GM18505 (cell line): ENCODE results near the gene SPOCK2.

Source experiments
- ATAC-seq: cut with Tn5 transposase; IDR thresholded peaks from one replicate; pipeline ENCODE4 v1.9.1; 2021; ENCODE audit not compliant: unreplicated experiment
- POLR2A ChIP-seq: IDR thresholded peaks from 4 replicates; pipeline ENCODE4 v1.6.1; 2011; ENCODE audit warnings: borderline replicate concordance; ENCODE audit not compliant: insufficient read depth, insufficient read length; ENCODE audit errors: extremely low read depth

Gene SPOCK2

DNA sequence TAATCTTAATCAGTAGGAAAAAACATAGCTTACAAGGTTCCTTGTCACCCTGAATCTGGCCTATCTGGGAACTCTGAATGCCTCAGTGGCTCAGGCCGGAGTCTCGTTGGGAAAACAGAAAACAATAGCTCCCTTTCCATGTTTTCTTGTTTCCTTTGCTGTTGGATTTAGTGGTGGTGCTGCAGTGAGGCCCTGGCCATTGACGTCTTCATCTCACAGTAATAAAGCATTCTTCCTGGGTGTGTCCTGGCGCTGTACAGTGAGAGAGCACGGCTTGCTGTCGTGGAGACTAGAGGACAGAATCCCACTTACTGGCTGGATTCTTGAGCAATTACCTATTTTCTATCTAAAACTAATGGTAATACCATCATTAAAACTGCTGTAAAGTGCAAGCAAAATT lies 1.3 kb upstream of the SPOCK2 start:
- TF ChIP-seq POLR2A = no peak

DNA sequence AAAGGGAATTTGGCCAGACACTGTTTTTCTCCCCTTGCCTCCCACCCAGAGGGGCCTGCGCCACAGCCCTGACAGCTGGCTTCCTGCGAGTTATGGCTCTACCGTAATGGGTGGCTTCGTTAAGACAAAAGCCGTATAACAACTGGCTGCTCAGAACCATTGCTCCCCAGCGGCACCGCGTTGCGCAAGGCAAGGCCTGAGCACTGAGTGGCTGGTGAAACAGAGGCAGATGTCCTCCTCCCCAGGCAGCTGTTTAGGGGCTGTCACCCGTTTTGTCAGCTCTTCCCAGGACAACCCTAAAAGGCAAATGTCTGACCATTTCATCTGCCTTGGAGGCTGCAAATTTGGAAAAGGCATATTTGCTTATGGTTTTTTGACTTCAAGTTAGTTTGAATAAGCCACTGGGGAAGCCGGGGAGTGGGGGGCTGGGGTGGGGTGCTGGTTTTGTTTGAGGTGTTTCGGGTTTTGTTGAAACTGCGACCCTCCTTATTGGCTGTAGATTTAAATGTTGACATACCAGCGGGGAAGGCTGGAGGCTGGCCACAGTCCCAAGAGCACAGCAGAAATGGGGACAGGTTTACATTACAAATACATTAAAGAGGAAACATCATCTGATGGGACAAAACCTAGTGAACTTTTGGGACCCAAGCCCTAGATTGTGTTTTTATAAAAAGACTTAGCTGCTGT lies 681 bp upstream of the SPOCK2 start:
- no peak for ATAC-seq
- TF ChIP-seq POLR2A = no peak

More for the DNA sequence above, 1.3 kb upstream of the SPOCK2 start:
- no peak for ATAC-seq

DNA sequence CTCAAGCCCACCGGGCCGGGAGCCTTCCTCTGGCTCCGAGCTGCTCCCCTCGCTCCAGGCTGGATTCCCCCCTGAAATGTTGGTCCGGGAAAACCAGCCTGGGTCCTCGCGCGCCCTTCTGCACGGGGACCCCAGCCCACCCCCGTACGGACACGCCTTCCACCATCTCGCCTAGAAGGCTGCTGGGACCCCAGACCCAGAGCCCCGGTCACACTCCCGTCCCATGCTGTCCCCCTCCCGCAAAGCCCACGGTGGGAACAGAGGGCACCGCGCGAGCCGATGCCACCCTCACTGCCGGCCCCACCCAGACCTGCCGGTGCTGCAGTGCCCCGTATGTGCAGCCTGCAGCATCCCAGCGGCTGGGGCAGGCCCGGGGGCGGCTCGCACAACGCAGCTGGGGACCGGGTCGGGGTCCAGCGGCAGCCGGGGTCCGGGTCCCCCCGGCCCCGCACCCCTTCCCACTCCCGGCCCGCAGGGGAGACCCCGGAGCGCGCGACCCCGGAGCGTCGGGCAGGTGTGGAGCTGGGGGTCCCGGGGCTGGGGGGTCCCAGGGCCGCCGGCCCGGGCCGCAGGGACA lies 871 bp downstream of the SPOCK2 start:
- ATAC-seq = no peak
- TF ChIP-seq POLR2A = no peak

DNA sequence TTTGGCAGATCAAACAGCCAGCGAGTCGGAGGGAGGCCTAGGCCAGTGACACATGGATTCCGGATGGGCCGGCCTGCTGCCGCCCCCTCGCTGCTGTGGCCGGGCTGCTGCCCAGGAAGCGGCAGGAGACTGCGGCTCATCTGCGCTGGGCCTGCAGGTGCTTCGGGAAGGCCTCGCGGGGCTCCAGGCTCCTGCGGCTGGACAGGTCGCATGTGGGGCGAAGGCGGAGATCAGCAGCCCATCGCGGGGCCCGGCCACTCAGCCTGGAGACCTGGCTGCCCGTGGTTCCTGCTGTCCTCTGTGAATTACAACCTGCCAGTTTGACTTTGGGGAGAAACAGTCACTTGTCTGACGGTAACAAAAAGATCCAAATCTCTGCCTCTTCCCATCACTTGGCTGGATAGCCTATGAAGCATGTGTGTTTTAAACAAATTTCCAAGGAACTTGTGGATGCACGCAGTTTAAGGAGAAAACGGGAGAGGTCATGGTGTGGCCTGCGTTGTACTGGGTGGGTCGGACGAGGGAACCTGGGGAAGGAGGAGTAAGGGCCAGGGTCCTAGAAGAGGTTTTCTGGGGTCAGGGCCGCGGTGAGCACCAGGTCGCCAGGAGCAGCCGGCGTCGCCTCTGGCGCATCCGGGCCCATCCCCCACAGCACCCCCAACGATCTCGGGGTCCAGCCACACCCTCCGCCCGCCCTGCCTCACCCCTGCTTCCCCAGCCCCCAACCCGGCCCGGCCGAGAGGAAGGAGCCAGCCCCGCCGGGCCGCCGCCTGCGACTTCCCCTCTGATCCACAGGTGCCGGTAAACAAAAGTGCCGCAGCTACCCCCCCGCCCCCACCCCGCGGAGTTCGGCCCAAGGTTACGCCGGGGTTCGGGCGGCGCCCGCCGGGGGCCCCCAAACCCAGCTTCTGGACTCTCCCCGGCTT lies 1.6 kb downstream of the SPOCK2 start:
- no peak for ATAC-seq
- no peak for TF ChIP-seq POLR2A

DNA sequence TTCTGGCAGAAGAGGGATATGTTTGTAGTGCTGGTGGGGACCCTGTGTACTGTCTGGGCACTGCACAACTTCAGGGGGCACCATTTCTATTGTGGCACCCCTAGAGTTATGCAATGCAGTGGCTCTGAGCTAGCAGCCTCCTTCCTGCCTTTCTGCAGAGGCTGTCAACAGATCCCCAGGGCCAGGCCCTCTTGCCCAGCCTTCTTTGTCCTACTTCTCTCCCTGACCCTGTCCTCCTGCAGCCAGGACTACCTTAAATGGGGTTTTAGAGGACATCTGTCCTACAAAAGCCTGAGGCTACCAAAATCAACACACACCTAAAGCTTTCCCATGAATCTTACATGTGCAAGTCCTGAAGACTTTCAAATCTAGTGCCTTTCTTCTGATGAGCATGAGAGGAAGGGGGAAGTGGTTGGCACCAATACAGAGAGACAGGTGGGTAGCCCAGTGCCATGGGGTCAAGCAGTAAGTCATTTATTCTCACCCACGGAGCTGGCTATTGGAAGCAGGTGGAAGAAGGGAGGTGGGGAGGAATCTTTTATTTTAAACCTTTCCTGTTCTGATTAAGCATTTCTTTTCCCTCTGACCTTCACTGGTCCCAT lies 2.4 kb downstream of the SPOCK2 start:
- TF ChIP-seq POLR2A = no peak
- ATAC-seq = no peak

DNA sequence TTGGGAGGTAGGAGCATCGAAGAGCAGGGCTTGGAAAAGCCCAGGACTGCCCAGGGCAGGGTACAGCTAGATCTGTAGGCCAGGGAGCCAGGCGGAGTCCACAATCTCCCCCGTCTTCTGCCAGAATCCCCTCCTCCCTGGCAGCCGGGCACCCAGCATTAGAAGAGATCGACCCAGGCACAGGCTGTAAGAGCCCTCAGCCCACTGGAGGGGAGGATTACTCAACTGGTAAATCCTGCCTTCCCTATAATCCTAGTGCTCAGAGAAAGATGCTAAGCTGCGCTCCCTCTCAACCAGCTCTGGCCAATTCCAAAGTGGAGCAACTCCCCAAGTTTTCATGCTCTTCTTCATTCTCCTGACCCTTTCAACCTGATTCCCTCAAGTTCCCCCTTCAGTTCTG lies 3.2 kb downstream of the SPOCK2 start:
- ATAC-seq = no peak
- TF ChIP-seq POLR2A = no peak

DNA sequence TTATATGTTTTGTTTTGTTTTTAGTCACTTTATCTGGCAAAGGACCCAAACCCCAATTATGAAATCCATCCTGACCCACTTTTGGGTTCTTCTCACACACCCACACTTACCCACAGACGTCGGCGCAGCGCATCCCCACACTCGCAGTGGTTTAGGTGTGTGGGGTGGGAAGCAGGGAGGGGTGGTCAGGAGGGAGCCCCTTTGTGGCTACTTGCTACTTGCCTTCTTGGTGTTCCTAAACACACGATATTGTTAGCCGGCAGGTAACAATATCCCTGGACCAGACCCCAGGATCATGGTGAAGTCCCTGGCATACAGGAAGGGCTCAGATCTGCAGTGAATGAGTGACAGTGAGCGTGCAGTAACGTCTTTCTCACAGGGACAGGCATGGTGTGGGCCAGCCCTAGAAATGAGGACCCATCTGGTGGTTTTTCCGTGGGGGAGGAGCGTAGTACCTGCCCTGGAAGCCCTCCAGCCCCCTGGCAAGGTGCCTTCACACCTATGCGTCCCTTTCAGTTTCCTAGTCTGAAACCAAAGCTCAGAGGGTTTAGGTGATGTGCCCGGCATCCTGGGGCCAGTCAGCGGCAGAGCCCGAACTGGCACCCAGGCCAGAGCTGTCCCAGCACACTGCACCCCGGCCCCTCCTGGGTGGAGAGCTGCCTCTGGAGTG lies 4.4 kb downstream of the SPOCK2 start:
- TF ChIP-seq POLR2A = no peak
- ATAC-seq = no peak

DNA sequence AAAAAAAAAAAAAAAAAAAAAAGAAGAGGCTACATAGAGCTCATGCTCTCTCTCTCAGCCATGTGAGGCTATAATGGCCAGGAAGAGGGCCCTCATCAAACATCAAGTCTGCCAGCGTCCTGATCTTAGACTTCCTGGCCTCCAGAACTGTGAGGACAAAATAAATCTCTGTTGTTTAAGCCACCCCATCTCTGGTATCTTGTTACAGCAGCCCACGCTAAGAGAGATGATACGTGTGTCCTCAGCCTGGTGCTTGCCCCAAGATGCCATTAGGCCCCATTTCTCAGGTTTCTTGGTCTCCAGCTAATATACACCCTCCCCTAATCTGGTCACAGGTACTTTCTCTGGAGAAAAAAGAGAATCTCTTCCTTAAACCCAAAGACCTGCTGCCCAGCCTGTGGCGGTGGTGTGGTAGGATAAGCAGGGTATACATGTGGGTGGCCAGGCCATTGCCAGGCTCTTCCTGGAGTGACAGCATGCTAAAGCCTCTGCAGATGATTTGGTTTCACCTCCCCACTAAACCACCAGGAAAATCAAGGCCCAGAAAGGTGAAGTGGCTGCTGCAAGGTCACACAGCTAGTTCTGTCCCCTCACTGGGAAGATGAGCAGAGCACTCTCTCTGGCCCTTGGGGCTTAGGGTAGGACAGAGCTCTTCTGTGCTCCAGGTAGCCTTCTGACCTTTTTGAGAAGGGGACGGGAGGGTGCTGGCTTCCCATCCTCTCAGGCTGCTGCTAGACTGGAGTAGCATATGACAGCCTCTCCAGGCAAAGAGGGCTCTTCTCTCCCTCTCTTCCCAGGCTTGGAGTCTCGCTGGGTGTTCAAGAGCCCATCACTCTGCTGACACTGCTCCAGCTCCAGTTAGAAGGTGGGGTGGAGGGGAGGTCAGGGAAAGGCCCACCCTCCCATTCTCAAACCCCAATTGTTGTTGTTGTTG lies 5.2 kb downstream of the SPOCK2 start:
- no peak for TF ChIP-seq POLR2A
- no peak for ATAC-seq

DNA sequence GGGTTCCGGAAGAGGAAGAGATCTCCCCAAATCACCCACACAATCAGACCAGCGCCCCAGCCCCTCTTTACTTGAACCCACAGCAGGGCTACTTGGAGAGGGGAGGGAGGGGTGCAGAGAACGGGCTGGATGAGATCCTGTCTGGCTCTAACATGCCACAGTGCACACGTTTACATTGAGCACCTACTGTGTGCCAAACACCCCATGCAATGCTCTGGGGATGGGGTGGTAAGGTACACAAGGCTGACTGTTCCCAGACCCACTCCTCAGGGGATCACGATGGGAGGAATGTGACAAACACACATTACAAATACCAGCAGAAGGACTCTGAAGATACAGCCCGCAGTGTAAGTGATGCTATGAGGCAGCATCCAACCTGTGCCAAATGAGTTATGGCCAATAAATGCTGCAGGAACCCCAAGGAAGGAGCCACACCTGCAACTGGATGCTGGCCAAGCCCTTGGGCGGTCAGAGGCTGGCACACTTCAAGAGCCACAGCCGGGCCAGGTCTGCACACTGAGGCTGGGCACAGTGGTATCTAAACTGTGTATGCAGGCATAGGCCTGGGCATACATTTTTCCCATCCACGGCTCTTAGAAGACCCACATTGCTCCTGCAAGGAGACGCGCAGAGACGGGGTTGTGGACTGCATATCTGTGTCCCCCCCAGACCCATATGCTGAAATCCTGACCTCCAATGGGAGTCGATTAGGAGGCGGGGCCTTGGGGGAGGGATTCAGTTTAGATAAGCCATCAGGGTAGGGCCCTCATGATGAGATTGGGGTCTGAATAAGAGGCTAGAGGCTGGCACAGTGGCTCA lies 6.4 kb downstream of the SPOCK2 start:
- ATAC-seq = no peak
- TF ChIP-seq POLR2A = no peak

DNA sequence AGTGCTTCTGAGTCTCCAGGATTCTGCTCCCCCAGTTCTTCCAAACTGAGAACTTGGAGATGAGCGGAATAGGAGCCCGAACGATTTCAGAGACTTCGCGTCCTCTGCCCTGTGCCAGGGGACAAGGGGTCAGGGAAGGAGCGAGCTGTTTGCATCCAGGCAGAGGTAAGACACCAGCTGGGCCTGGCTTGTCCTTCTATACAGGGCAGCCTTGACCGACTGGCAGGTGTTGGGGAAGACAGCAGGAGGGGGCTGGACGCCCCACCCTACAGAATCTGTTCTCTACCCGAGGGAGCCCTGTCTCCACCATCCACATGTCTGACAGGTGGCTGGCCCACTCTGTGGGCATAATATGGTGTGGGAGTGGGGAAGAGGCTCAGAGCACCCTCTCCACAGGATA lies 7.1 kb downstream of the SPOCK2 start:
- no peak for TF ChIP-seq POLR2A
- ATAC-seq = no peak

DNA sequence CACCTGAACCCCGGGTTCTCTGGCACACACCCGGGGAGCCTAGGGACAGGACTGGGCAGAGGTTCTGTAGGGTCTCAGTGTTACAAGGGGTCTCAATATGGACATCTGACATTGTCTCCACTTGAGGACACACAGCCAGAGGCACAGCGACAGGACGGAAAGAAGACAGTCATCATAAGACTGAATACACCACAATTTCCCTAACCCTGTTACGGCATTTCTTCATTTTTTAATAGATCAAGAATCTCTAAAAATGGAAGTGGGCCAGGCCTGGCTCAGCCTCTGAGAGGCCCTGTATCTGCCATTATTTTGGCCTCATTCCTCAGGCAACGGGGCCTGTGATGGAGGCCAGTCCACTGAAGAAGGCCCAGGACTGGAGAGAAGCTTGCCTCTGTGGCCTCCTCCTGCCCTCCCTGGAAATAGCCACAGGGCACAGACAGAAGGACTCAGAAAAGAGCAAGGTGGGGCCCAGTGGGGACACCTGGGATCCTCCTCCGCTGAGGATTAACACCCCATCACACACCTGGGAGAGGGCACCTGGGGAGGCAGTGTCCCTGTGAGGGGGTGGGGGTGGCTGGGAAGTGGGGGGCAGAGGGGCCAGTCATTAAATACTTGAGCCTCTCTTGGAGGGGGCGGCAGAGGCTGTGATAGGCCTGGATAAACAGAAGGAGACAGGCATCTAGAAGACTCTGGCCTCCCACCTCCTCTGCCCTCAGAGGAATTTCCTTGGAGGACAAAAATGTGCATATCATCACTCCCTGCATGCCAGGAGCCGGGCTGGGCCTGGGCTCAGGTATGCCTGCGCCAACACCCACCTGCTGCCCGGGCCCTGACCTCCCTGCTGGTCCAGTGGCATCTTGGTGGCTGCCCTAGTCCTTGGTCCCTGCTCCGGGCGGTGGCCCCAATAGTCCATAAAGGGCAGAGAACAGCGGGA lies 8.0 kb downstream of the SPOCK2 start:
- ATAC-seq = no peak
- no peak for TF ChIP-seq POLR2A

DNA sequence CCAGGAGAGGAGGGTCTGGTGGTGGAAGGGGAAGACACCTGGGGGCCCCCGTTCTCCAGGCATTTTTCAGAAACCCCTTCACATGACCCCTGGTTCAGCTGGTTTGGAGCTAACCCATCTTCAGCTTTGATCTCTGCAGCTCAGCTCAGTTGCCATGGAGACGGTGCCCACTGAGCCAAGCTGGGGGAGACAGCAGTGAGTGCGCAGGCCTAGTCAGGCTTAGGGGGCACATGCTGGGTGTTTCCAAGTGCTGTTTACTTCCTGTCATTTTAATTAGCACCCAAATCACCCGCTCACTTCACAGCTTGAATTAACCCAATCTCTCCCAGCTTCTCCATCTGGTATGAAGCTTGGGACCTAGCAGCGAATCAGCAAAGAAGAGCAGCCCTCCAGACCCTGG lies 9.0 kb downstream of the SPOCK2 start:
- no peak for TF ChIP-seq POLR2A
- no peak for ATAC-seq
